Gastroesophageal sphincter (tissue), 3 donors: Measurements from ENCODE around the gene SLAMF1.

ENCODE experiments used
- POLR2A ChIP-seq, 2 donors: fragments of 450-650 bp; IDR thresholded peaks; one replicate each; pipeline ENCODE4 v1.6.1; 2017; ENCODE audit warnings: antibody characterized with exemption in 2 of 2, mild to moderate bottlenecking in 2 of 2, moderate library complexity in 1 of 2
- TF ChIP-seq, protein P1 (sequence below), 4 experiments: fragments of 200-600 bp in 2 of 4; fragments of 450-650 bp in 2 of 4; sonication (generic) in 1 of 4; IDR thresholded peaks; one replicate each; pipeline ENCODE4 v1.5.1; 2017 to 2019; ENCODE audit warnings: antibody characterized with exemption in 4 of 4, mild to moderate bottlenecking in 2 of 4, moderate library complexity in 2 of 4

DNA sequence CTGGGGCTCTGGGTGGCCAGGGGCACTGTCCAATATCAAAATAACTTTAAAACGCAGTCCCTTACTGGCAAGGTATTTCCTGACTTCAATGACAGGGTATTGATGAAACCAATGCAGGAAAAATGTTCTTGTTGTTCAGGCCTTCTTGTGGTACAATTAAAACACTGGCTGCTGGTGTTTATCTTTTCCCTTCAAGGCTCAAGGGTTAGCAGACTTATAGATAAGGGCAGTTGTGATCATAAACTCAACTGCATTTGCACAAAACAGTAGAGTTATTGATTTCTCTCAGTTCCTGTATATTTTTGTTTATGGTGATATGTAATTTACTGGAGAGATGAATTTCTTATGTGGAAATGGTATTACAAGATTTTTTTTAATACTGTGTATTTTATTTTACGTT is 64.9 kb downstream of the SLAMF1 start:
- TF ChIP-seq, protein P1, sequence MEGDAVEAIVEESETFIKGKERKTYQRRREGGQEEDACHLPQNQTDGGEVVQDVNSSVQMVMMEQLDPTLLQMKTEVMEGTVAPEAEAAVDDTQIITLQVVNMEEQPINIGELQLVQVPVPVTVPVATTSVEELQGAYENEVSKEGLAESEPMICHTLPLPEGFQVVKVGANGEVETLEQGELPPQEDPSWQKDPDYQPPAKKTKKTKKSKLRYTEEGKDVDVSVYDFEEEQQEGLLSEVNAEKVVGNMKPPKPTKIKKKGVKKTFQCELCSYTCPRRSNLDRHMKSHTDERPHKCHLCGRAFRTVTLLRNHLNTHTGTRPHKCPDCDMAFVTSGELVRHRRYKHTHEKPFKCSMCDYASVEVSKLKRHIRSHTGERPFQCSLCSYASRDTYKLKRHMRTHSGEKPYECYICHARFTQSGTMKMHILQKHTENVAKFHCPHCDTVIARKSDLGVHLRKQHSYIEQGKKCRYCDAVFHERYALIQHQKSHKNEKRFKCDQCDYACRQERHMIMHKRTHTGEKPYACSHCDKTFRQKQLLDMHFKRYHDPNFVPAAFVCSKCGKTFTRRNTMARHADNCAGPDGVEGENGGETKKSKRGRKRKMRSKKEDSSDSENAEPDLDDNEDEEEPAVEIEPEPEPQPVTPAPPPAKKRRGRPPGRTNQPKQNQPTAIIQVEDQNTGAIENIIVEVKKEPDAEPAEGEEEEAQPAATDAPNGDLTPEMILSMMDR (IDR thresholded peaks at IDR 0.05): no peak
- no peak for TF ChIP-seq POLR2A (IDR thresholded peaks at IDR 0.05)
